H1 (cell line): ENCODE measurements around the gene POLA2. TPM values are rescaled to one million over a fixed set of nuclear protein-coding genes. Genes with fewer than 3 reads are reported as not detected.

Experiments used
- CTCF ChIA-PET: fragments of 300-600 bp; sonication (Branson Sonifier 250); formaldehyde crosslinking; loops from one replicate; lab custom pipeline; 2021; ENCODE audit not compliant: partially characterized antibody; lab: Charles Lee
- POLR2A ChIA-PET: fragments of 300-600 bp; sonication (Branson Sonifier 250); formaldehyde crosslinking; loops from one replicate; lab custom pipeline; 2021; ENCODE audit warnings: inconsistent platforms; ENCODE audit not compliant: partially characterized antibody; lab: Charles Lee
- DNase-seq, 2 experiments: peaks; one replicate each; pipeline versions ENCODE4 v3.0.0 to v3.0.0-alpha.2; 2010 to 2022; ENCODE audit warnings: low spot score in 2 of 2, low read depth in 1 of 2, mixed read lengths in 1 of 2
- FAIRE-seq: peaks from 2 replicates; lab custom pipeline; 2011; peaks lifted over from hg19 to GRCh38; lab: Jason Lieb, UNC
- H2AFZ ChIP-seq: 2 replicates; pipeline ENCODE4 v1.8.1; 2012; ENCODE audit warnings: low read length, inconsistent platforms
- H2AK5ac ChIP-seq: 2 replicates; pipeline ENCODE4 v1.6.1; 2013; ENCODE audit warnings: low read depth, low read length
- H2BK120ac ChIP-seq: replicated peaks from 2 replicates; pipeline ENCODE3; 2013; ENCODE audit warnings: low read depth, low read length, inconsistent platforms
- H2BK12ac ChIP-seq: 2 replicates; pipeline ENCODE4 v1.6.1; 2013; ENCODE audit warnings: low read depth, low read length
- H2BK15ac ChIP-seq: 2 replicates; pipeline ENCODE4 v1.6.1; 2013; ENCODE audit warnings: low read length
- H2BK20ac ChIP-seq: 2 replicates; pipeline ENCODE4 v1.6.1; 2013; ENCODE audit warnings: low read length
- H2BK5ac ChIP-seq: 2 replicates; pipeline ENCODE4 v1.6.1; 2013; ENCODE audit warnings: low read depth, low read length
- H3K14ac ChIP-seq: 2 replicates; pipeline ENCODE4 v1.6.1; 2013; ENCODE audit warnings: inconsistent platforms; ENCODE audit not compliant: insufficient read length
- H3K18ac ChIP-seq: 2 replicates; pipeline ENCODE4 v1.6.1; 2013; ENCODE audit warnings: low read length; ENCODE audit errors: extremely low read depth
- H3K23ac ChIP-seq: 2 replicates; pipeline ENCODE4 v1.6.1; 2013; ENCODE audit warnings: inconsistent platforms; ENCODE audit not compliant: insufficient read length
- H3K23me2 ChIP-seq: 2 replicates; pipeline ENCODE4 v1.6.1; 2013; ENCODE audit warnings: low read depth, low read length
- H3K27ac ChIP-seq: 2 replicates; pipeline ENCODE4 v1.6.1; 2011; ENCODE audit warnings: low read depth, low read length, inconsistent platforms
- H3K27me3 ChIP-seq, 4 experiments: replicated peaks in 1 of 4; 1 replicate in 1 of 4; 2 replicates in 3 of 4; pipeline versions ENCODE4 v1.6.1 to v1.8.1; 2011 to 2013; ENCODE audit warnings: low read length in 3 of 4, mild to moderate bottlenecking in 3 of 4, inconsistent platforms in 2 of 4, mixed read lengths in 2 of 4, moderate library complexity in 1 of 4; ENCODE audit not compliant: control insufficient read depth in 3 of 4, insufficient read depth in 3 of 4; ENCODE audit errors: extremely low read depth in 1 of 4
- H3K36me3 ChIP-seq, 4 experiments: 2 replicates each; pipeline versions ENCODE4 v1.6.1 to v1.8.1; 2011 to 2013; ENCODE audit warnings: mild to moderate bottlenecking in 4 of 4, low read length in 3 of 4, moderate library complexity in 2 of 4, control low read depth in 1 of 4, inconsistent platforms in 1 of 4; ENCODE audit not compliant: insufficient read depth in 4 of 4, control insufficient read depth in 2 of 4
- H3K4ac ChIP-seq: replicated peaks from 2 replicates; pipeline ENCODE3; 2013; ENCODE audit warnings: low read length, low read depth, mixed read lengths, inconsistent platforms; ENCODE audit not compliant: insufficient read length
- H3K4me1 ChIP-seq, 4 experiments: replicated peaks in 1 of 4; 1 replicate in 1 of 4; 2 replicates in 3 of 4; pipeline versions ENCODE4 v1.6.1 to v1.8.1; 2011 to 2013; ENCODE audit warnings: low read length in 3 of 4, inconsistent platforms in 2 of 4, mixed read lengths in 1 of 4; ENCODE audit not compliant: insufficient read depth in 4 of 4, control insufficient read depth in 3 of 4
- H3K4me2 ChIP-seq, 2 experiments: 2 replicates each; pipeline versions ENCODE4 v1.6.1 to v1.8.1; 2011 to 2013; ENCODE audit warnings: low read depth in 2 of 2, low read length in 2 of 2, control low read depth in 1 of 2, inconsistent platforms in 1 of 2, mild to moderate bottlenecking in 1 of 2; ENCODE audit not compliant: insufficient read depth in 1 of 2
- H3K4me3 ChIP-seq, 4 experiments: fragments of 200-600, 300-600 bp in 1 of 4; sonication (generic), shearing (Covaris generic), sonication (Bioruptor Twin) in 1 of 4; 2 replicates each; pipeline versions ENCODE4 v1.5.1 to v1.8.1; 2011 to 2016; ENCODE audit warnings: low read length in 4 of 4, low read depth in 3 of 4, control low read depth in 2 of 4, inconsistent platforms in 2 of 4, mild to moderate bottlenecking in 2 of 4, mixed read lengths in 1 of 4, moderate library complexity in 1 of 4; ENCODE audit not compliant: insufficient read depth in 2 of 4; ENCODE audit errors: extremely low read depth in 1 of 4
- H3K56ac ChIP-seq: replicated peaks from 2 replicates; pipeline ENCODE3; 2013; ENCODE audit warnings: low read depth, mild to moderate bottlenecking, mixed read lengths, low read length, inconsistent platforms; ENCODE audit not compliant: insufficient read length
- H3K79me1 ChIP-seq: 2 replicates; pipeline ENCODE4 v1.6.1; 2013; ENCODE audit warnings: low read depth, low read length, control low read depth
- H3K79me2 ChIP-seq, 2 experiments: 2 replicates each; pipeline versions ENCODE4 v1.6.1 to v1.8.1; 2012 to 2013; ENCODE audit warnings: low read length in 2 of 2, mild to moderate bottlenecking in 2 of 2, inconsistent platforms in 1 of 2; ENCODE audit not compliant: insufficient read depth in 2 of 2, control insufficient read depth in 1 of 2
- H3K9ac ChIP-seq, 4 experiments: replicated peaks in 1 of 4; 1 replicate in 1 of 4; 2 replicates in 3 of 4; pipeline versions ENCODE4 v1.6.1 to v1.8.1; 2011 to 2013; ENCODE audit warnings: low read depth in 3 of 4, low read length in 3 of 4, control low read depth in 2 of 4, mild to moderate bottlenecking in 2 of 4, moderate library complexity in 2 of 4, inconsistent platforms in 1 of 4; ENCODE audit errors: extremely low read depth in 1 of 4
- H3K9me3 ChIP-seq, 2 experiments: 2 replicates each; pipeline versions ENCODE4 v1.6.1 to v1.8.1; 2012 to 2013; ENCODE audit warnings: mild to moderate bottlenecking in 2 of 2, moderate library complexity in 2 of 2, control low read depth in 1 of 2, inconsistent platforms in 1 of 2, low read depth in 1 of 2, low read length in 1 of 2, mixed read lengths in 1 of 2; ENCODE audit not compliant: insufficient read depth in 2 of 2
- H4K20me1 ChIP-seq, 2 experiments: replicated peaks in 1 of 2; 2 replicates each; pipeline versions ENCODE3 to v1.8.1; 2011 to 2013; ENCODE audit warnings: inconsistent platforms in 2 of 2, low read length in 2 of 2, mild to moderate bottlenecking in 1 of 2; ENCODE audit not compliant: insufficient read depth in 2 of 2, control insufficient read depth in 1 of 2
- H4K5ac ChIP-seq: 2 replicates; pipeline ENCODE4 v1.6.1; 2013; ENCODE audit warnings: low read length, low read depth, mixed read lengths, inconsistent platforms; ENCODE audit not compliant: insufficient read length
- H4K8ac ChIP-seq: 2 replicates; pipeline ENCODE4 v1.8.0; 2013; ENCODE audit warnings: mild to moderate bottlenecking, moderate library complexity, low read length, inconsistent platforms; ENCODE audit not compliant: insufficient read depth; ENCODE audit errors: extremely low read depth
- H4K91ac ChIP-seq: replicated peaks from 2 replicates; pipeline ENCODE3; 2013; ENCODE audit warnings: low read length, mixed read lengths, inconsistent platforms; ENCODE audit not compliant: insufficient read length
- BRCA1 ChIP-seq: IDR thresholded peaks from 2 replicates; pipeline ENCODE4 v1.6.1; 2012; ENCODE audit warnings: low read depth, low read length, improper control_type of control experiment
- SIX5 ChIP-seq: IDR thresholded peaks from 2 replicates; pipeline ENCODE4 v1.6.1; 2011; ENCODE audit warnings: mild to moderate bottlenecking, low read depth, low read length
- YY1 ChIP-seq: IDR thresholded peaks from 2 replicates; pipeline ENCODE4 v1.6.1; 2011; ENCODE audit warnings: low read depth, mild to moderate bottlenecking, low read length
- WGBS, 2 experiments: shearing (Covaris generic) in 1 of 2; methylation state at CpG; one replicate each; pipeline versions ENCODE4 v1.1.6 to v1.1.7; 2013 to 2015; ENCODE audit warnings: low lambda C conversion rate in 2 of 2, mixed read lengths in 2 of 2, inconsistent platforms in 1 of 2, low coverage in 1 of 2, missing lambda C conversion rate in 1 of 2; ENCODE audit not compliant: insufficient replicate concordance in 2 of 2, insufficient coverage in 1 of 2, insufficient read length in 1 of 2; ENCODE audit errors: extremely low coverage in 1 of 2, missing lambda C conversion rate in 1 of 2; 5-methylcytosine and 5-hydroxymethylcytosine counted together
- polyA plus RNA-seq, 7 experiments: library from polyadenylated mRNA; depleted of rRNA in 3 of 7; stranded (reverse) in 5 of 7; unstranded in 2 of 7; fragments of >200 nt in 5 of 7; fragments of 200-250 nt in 2 of 7; gene quantifications; 1 replicate in 5 of 7; 2 replicates in 1 of 7; 4 replicates in 1 of 7; pipeline versions ENCODE4 v1.2.1 to v1.2.3, GENCODE V29; 2011 to 2013; ENCODE audit warnings: missing spikeins in 2 of 7, mixed read lengths in 2 of 7
- total RNA-seq: library from RNA; stranded (reverse); fragmentation: NEBNext Ultra II Directional; extraction: Animal tissue kit (Norgen Biotek cat#: 25700); gene quantifications from 2 replicates; pipeline ENCODE4 v1.2.1, GENCODE V29; 2021

The POLA2 gene
- total and polyA plus RNA-seq, 2 of the 8 experiments (the other 6 are each of a cell fraction or from before 2014, with no cell fraction given): 31.2 to 55.9 TPM

GRCh38 chr11:65277631-65278277 lies 16.0 kb downstream of the POLA2 start:
- Histone ChIP-seq H3K4me3 (no peak overlapping the region), H3K14ac (no peak overlapping the region), H3K9ac (no peak overlapping the region), H2AFZ (no peak overlapping the region), H2BK15ac (no peak overlapping the region), H2AK5ac (no peak overlapping the region), H2BK12ac (no peak overlapping the region), H3K36me3 (peaks cover 20 to 63% (median 56%) of the 10 kb centered on the region in 4 experiments; a peak in 7 of 8 replicates), H4K8ac (no peak overlapping the region), H3K4me2 (no peak overlapping the region), H3K4me1 (no peaks in the 10 kb centered on the region; a peak in 1 of 7 replicates)
- 96% methylated on average over 5 of the region's 5 CpGs; no CpG with 5 or more reads in 1 of the 2 experiments for WGBS, 2 experiments
- FAIRE-seq: no peak
- no peak for TF ChIP-seq SIX5
- no peak for TF ChIP-seq BRCA1
- no peak for TF ChIP-seq YY1
- TF ChIP-seq, all 59 proteins: peak for 0
- Histone ChIP-seq H2BK20ac (no peak overlapping the region), H3K18ac (no peak overlapping the region), H3K23me2 (no peaks in the 10 kb centered on the region), H3K56ac (no peak overlapping the region), H2BK120ac (no peak overlapping the region), H3K4ac (no peak overlapping the region), H3K23ac (no peak overlapping the region), H4K5ac (no peak overlapping the region), H3K79me2 (no peaks in the 10 kb centered on the region), H4K91ac (no peak overlapping the region), H2BK5ac (no peak overlapping the region), H3K27me3 (no peaks in the 10 kb centered on the region), H3K27ac (no peak overlapping the region), H3K79me1 (no peaks in the 10 kb centered on the region; the same call in 1 of the 2 replicates), H4K20me1 (peaks cover 0 to 1% of the 10 kb centered on the region in 2 experiments), H3K9me3 (no peaks in the 10 kb centered on the region)
- ChIA-PET CTCF (interaction anchor here (1.3 to 45.6 kb wide), 4 partner anchors 12 to 52 kb away, joined by 4 to 1179 read pairs (median 6); partner anchors contain the start of genes CDC42EP2 and DPF2), POLR2A (interaction anchor here (0.6 to 5.3 kb wide), 12 partner anchors 8 to 71 kb away, joined by 3 to 34 read pairs (median 3); no protein-coding TSS in a partner anchor)
- no peak for DNase-seq
